Stimulated activated memory B cell treated with anti-CD40 and anti-IgM and Interleukin-4, amounts not matched to agents 10 μg/mL and 1 μg/mL and 100 μg/mL, for 72 hours (primary cell): ENCODE results near the gene LUC7L3.

Source experiments
- ATAC-seq: fragments of 150-1000 bp; cut with Tn5 transposase; 2 replicates; pipeline ENCODE4 v1.10.0; 2021
- H3K27ac Mint-ChIP-seq: one replicate; pipeline ENCODE4 v1.8.0; 2022; ENCODE audit warnings: mild to moderate bottlenecking, mixed read lengths
- H3K27me3 Mint-ChIP-seq: one replicate; pipeline ENCODE4 v1.8.0; 2022; ENCODE audit warnings: mixed read lengths
- H3K36me3 Mint-ChIP-seq: one replicate; pipeline ENCODE4 v1.8.0; 2022; ENCODE audit warnings: mixed read lengths
- H3K4me1 Mint-ChIP-seq: one replicate; pipeline ENCODE4 v1.8.0; 2022; ENCODE audit warnings: mixed read lengths
- H3K4me3 Mint-ChIP-seq: one replicate; pipeline ENCODE4 v1.8.0; 2022; ENCODE audit warnings: mild to moderate bottlenecking, moderate library complexity, mixed read lengths
- H3K9me3 Mint-ChIP-seq: one replicate; pipeline ENCODE4 v1.8.0; 2022; ENCODE audit warnings: mixed read lengths

LUC7L3 gene

DNA sequence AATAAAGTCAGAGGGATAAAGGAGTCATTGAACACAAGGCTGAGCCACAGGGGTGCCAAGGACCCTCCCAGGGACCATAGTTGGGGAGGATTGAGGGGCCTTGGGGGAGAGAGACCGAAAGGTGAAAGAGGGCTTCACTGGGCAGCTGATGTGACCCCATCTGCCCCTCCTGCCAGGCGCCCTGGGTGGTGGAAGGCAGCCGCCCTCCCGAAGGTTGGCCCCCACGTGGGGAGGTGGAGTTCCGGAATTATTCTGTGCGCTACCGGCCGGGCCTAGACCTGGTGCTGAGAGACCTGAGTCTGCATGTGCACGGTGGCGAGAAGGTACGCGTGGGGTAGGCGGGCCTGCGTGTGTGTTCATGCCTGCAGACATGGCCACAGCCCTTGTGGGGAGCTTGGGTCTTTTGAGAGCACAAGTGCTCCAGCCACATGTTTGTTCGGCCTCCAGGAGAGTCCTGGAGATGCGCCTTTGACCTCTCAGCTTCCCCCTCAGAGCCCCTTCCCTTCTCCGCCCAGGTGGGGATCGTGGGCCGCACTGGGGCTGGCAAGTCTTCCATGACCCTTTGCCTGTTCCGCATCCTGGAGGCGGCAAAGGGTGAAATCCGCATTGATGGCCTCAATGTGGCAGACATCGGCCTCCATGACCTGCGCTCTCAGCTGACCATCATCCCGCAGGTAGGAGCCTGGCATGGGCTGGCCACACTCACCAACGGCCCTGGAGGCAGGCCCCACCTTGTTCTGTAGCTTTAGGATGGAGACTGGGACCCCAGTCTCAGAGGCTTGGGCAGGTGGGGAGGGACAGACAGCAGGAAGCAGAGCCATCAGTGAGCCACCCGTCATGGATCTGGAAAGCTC is 35.7 kb upstream of the LUC7L3 start:
- H3K27me3 Mint-ChIP-seq = peaks cover 41% of the 10 kb centered on the region
- no peak for ATAC-seq
- H3K27ac Mint-ChIP-seq = no peak overlapping the region
- H3K9me3 Mint-ChIP-seq = no peaks in the 10 kb centered on the region
- H3K4me3 Mint-ChIP-seq = no peak overlapping the region
- H3K36me3 Mint-ChIP-seq = no peaks in the 10 kb centered on the region
- no peaks in the 10 kb centered on the region for H3K4me1 Mint-ChIP-seq

DNA sequence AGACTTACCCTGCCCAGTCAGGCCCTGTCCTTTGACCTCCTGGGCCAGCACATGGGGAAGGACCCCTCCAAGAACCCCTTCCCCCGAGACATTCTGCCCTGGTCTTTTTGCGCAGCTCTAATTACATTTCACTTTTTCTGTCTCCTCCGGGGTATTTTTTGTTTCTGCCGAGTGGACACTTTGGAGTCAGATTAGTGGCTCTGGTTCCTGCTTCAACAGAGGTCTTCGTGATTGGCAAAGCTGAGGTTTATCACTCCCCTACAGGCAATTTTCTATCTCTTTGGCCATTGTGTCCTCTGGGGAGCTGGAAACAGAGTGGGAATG is 35.2 kb upstream of the LUC7L3 start:
- no peak for ATAC-seq
- no peaks in the 10 kb centered on the region for H3K9me3 Mint-ChIP-seq
- peaks cover 40% of the 10 kb centered on the region for H3K27me3 Mint-ChIP-seq
- H3K36me3 Mint-ChIP-seq = no peaks in the 10 kb centered on the region
- no peak overlapping the region for H3K4me3 Mint-ChIP-seq
- H3K4me1 Mint-ChIP-seq = no peaks in the 10 kb centered on the region
- no peak overlapping the region for H3K27ac Mint-ChIP-seq

DNA sequence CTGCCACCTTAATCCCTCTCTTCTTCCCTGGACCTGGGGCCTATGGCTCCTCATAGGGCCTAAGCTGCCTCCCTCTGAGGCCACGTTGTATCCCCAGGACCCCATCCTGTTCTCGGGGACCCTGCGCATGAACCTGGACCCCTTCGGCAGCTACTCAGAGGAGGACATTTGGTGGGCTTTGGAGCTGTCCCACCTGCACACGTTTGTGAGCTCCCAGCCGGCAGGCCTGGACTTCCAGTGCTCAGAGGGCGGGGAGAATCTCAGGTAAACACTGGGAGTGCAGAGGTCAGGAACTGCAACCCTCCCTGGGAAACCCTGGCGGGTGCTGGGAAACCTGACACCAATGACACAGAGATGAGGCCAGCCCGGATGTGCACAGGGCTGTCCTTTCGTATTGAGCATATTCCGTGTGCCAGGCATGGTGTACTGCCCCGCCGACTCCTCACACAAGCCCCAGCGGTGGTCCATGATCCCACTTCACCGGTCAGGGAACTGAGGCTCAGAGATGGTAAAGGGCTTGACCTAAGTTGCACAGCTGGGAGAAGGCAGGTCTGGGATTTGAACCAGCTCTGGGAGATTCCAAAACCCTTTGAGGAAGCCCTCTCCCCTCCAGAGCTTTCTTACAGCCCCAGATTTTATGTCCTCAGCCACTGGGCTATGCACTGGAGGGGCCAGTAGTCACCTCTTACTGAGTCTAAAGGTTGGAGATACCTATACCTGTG is 34.6 kb upstream of the LUC7L3 start:
- peaks cover 35% of the 10 kb centered on the region for H3K27me3 Mint-ChIP-seq
- H3K4me3 Mint-ChIP-seq = no peak overlapping the region
- no peaks in the 10 kb centered on the region for H3K9me3 Mint-ChIP-seq
- no peaks in the 10 kb centered on the region for H3K4me1 Mint-ChIP-seq
- H3K27ac Mint-ChIP-seq = no peak overlapping the region
- no peaks in the 10 kb centered on the region for H3K36me3 Mint-ChIP-seq
- ATAC-seq = no peak

DNA sequence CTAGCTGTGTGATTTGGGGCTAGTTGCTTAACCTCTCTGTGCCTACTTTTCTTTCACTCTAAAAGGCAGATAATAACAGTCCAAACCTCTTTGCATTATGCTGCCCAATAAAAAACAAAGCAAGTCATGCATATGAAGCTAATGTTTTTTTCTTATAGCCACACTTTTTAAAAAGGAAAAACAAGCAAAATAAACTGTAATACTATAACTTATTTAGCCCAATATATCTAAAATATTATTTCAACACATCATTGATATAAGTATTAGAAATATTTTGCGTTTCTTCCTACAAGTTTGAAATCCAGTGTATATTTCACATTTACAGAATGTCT is 34.1 kb upstream of the LUC7L3 start:
- Mint-ChIP-seq H3K4me1 (no peaks in the 10 kb centered on the region), H3K4me3 (no peak overlapping the region), H3K27ac (no peak overlapping the region), H3K9me3 (no peaks in the 10 kb centered on the region), H3K36me3 (no peaks in the 10 kb centered on the region), H3K27me3 (peaks cover 30% of the 10 kb centered on the region)
- ATAC-seq = no peak

DNA sequence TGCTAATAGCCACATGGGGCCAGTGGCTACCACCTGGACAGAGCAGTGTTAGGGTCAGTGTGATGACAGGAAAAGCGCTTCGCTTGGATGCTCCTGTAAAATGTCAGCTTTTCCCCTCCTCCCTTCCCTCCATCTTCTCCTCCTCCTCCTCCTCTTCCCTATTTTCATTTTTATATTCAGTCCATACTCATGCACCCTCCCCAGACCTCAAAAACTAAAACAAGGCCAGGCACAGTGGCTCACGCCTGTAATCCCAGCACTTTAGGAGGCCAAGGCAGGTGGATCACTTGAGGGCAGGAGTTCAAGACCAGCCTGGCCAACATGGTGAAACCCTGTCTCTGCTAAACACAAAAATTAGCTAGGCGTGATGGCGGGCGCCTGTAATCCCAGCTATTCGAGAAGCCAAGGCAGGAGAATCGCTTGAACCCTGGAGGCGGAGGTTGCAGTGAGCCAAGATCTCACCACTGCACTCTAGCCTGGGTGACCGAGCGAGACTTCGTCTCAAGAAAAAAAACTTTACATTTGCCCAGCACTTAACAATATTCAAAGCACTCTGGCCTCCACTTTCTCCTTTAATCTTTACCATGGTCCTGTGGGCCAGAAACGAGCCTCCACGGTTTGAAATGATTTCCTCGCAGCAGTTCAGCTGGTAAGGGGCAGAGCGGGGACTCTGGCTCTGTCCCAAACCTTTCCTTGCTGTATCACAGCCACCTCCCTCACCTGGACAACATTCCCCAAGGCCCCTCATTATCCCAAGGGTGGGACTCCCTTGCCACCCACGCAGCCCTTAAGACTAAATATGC is 33.5 kb upstream of the LUC7L3 start:
- no peak for ATAC-seq
- Mint-ChIP-seq H3K4me3 (no peak overlapping the region), H3K27me3 (peaks cover 24% of the 10 kb centered on the region), H3K36me3 (no peaks in the 10 kb centered on the region), H3K27ac (no peak overlapping the region), H3K9me3 (no peaks in the 10 kb centered on the region), H3K4me1 (no peaks in the 10 kb centered on the region)

DNA sequence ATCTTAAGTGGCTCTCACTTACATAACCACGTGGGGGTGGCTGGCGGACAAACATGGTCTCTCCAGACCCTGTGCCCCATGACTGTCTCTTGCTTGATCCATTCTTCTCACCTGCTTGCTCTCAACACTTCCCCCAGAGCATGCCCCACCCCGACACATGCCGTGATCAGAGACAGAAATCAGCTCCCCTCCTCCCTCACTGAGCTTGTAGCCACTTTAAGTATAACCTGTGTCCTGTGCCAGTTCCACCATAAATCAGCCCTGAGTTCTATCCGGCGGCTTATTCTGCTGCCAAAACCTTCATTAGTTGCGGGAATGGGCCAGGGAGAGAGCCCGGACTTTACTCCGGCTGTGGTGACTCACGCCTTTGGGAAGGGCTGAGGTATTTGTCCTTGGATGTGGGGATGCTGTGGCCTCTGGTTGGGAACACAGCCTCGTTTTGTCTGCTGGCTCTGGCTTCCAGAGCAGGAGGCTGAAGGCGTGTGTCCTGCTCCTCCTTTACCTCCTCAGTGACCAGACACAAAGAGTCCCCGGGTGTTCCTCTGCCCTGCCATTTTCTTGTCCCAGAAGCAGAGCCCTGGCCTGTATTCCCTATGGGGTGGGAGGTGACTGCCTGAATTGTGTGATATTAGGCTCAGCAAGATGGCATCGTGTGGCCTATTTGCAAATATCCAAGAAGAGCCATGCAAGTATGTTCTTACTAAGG is 32.8 kb upstream of the LUC7L3 start:
- H3K4me3 Mint-ChIP-seq = no peak overlapping the region
- ATAC-seq = no peak
- H3K27ac Mint-ChIP-seq = no peak overlapping the region
- no peaks in the 10 kb centered on the region for H3K9me3 Mint-ChIP-seq
- no peaks in the 10 kb centered on the region for H3K36me3 Mint-ChIP-seq
- no peaks in the 10 kb centered on the region for H3K4me1 Mint-ChIP-seq
- peaks cover 16% of the 10 kb centered on the region for H3K27me3 Mint-ChIP-seq

DNA sequence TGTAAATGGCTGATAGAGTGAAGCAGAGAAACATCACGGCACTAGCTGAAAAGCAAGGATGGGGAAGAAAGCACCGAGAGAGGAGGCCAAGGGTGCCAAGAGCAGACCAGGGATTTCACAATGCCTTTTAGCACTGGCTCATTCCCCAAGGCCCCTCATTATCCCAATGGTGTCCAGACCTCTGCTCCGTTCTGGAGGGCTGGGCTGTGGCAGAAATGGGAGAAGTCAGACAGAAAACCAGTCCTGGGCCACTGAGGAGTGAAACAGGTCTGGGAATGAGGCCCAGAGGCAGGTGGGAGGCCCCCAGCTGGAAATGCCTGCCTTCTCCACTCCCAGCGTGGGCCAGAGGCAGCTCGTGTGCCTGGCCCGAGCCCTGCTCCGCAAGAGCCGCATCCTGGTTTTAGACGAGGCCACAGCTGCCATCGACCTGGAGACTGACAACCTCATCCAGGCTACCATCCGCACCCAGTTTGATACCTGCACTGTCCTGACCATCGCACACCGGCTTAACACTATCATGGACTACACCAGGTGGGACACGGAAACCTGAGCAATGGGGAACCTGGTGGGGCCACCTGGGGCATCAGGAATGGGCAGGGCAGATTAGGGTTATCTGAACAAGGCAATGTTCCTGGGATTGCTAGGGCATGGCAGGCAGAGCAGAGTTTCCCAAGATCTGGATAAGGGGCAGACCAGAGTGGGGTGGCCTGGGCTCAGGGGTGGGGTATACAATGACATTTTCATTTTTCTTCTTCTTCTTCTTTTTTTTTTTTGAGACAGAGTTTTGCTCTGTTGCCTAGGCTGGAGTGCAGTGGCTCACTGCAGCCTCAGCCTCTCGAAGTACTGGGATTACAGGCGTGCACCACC is 32.0 kb upstream of the LUC7L3 start:
- Mint-ChIP-seq H3K27ac (no peak overlapping the region), H3K9me3 (no peaks in the 10 kb centered on the region), H3K4me3 (no peak overlapping the region), H3K4me1 (no peaks in the 10 kb centered on the region), H3K27me3 (peaks cover 8% of the 10 kb centered on the region), H3K36me3 (peaks cover 4% of the 10 kb centered on the region)
- ATAC-seq = no peak

DNA sequence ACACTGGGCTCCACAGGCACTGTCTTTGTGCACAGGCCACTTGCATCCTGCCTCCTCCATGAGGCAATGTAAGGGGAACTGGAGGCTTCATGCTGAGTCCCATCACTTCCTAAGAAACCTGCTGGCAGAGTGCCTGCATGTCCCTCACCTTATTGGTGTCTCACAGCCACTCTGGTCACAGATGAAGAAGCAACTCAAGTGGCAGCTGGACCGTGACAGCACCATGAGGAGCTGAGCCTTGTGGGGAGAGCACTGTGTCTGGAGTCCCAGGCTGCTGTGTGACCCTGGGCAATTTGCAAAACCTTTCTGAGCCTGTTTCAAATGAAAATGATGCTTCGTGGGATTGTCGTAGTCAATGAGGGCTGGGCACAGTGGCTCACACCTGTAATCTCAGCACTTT is 31.2 kb upstream of the LUC7L3 start:
- Mint-ChIP-seq H3K27ac (no peak overlapping the region), H3K27me3 (peaks cover under 1% of the 10 kb centered on the region), H3K36me3 (peaks cover 9% of the 10 kb centered on the region)

DNA sequence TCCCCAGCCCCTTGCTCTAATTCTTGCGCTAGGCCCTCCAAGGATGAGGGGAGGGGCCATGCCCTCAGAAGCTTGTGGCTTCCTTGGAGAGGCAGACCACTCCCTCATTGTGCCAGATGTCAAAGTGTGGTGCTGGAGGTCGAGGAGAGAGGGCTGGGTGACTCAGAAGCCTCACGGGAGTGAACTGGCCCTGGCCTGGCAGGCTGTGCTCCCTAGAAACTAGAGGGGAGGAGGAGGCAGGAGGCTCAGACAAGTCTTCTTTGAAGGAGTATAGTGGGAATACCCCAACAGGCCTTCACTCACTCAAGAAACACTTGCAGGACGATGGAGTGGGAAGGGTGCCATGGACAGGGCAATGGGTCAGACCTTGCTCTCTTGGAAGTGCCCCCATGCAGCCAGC is 30.2 kb upstream of the LUC7L3 start:
- ATAC-seq = no peak
- no peaks in the 10 kb centered on the region for H3K4me1 Mint-ChIP-seq
- no peaks in the 10 kb centered on the region for H3K9me3 Mint-ChIP-seq
- H3K27ac Mint-ChIP-seq = no peak overlapping the region
- no peak overlapping the region for H3K4me3 Mint-ChIP-seq
- no peaks in the 10 kb centered on the region for H3K27me3 Mint-ChIP-seq
- H3K36me3 Mint-ChIP-seq = peaks cover 9% of the 10 kb centered on the region

More for the DNA sequence above, 31.2 kb upstream of the LUC7L3 start:
- no peaks in the 10 kb centered on the region for H3K9me3 Mint-ChIP-seq
- no peak overlapping the region for H3K4me3 Mint-ChIP-seq
- no peak for ATAC-seq
- no peaks in the 10 kb centered on the region for H3K4me1 Mint-ChIP-seq

DNA sequence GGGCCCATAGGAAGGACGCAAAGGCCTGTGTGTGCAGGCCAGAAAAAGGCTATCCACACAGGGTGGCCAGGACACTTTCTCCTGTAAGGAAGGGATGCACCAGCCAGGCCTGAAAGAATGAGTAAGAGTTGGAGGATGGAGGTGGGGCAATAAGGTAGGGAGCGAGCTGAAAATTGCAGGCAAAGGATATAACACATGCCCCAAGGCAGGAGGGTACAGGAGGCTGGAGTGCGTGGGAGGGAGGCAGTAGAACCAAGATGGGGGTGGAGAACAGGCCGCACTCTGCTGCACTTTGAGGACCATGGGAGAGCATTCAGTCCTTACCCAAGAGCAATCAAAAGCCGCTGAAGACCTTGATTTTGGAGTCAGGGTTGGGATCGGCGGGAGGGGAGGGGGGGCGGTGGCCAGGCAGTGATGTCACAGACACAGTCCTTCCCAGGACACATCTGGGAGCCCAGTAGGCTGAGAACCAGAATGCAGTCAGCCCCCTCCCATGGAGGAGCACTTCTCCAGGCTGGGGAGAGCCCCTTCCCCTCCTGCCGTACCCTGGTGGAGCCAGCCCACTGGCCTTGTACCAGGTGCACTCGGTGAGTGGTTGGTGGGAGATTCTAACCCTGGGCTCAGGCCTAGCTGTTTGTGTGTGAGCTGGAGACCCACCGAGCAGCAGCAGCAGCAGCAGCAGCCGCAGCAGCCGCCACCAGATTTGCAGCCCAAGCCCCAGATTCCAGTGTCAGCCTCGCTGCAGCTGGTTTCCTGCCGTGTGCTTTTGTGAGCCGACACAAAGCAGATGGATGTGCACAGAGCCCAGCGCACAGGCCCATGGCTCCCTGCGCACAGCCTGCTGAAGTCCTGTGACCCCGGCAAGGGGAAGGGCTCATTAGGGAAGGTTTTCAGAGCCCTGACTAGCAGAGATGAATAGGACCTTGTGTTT is 29.2 kb upstream of the LUC7L3 start:
- Mint-ChIP-seq H3K27ac (no peak overlapping the region), H3K9me3 (no peaks in the 10 kb centered on the region), H3K4me3 (no peak overlapping the region), H3K4me1 (no peaks in the 10 kb centered on the region), H3K27me3 (no peaks in the 10 kb centered on the region), H3K36me3 (peaks cover 14% of the 10 kb centered on the region)
- ATAC-seq = no peak

DNA sequence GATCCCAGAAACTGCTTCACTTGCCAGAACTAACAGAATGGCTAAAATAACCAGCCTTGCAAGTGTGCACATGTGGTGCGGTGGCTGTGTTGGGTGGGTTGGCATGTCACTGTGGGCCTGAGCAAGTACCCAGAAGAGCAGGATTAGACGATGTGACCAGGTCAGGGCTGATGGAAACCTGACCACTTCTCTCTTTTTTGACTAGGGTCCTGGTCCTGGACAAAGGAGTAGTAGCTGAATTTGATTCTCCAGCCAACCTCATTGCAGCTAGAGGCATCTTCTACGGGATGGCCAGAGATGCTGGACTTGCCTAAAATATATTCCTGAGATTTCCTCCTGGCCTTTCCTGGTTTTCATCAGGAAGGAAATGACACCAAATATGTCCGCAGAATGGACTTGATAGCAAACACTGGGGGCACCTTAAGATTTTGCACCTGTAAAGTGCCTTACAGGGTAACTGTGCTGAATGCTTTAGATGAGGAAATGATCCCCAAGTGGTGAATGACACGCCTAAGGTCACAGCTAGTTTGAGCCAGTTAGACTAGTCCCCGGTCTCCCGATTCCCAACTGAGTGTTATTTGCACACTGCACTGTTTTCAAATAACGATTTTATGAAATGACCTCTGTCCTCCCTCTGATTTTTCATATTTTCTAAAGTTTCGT is 28.4 kb upstream of the LUC7L3 start:
- peaks cover 21% of the 10 kb centered on the region for H3K36me3 Mint-ChIP-seq
- no peak overlapping the region for H3K27ac Mint-ChIP-seq

DNA sequence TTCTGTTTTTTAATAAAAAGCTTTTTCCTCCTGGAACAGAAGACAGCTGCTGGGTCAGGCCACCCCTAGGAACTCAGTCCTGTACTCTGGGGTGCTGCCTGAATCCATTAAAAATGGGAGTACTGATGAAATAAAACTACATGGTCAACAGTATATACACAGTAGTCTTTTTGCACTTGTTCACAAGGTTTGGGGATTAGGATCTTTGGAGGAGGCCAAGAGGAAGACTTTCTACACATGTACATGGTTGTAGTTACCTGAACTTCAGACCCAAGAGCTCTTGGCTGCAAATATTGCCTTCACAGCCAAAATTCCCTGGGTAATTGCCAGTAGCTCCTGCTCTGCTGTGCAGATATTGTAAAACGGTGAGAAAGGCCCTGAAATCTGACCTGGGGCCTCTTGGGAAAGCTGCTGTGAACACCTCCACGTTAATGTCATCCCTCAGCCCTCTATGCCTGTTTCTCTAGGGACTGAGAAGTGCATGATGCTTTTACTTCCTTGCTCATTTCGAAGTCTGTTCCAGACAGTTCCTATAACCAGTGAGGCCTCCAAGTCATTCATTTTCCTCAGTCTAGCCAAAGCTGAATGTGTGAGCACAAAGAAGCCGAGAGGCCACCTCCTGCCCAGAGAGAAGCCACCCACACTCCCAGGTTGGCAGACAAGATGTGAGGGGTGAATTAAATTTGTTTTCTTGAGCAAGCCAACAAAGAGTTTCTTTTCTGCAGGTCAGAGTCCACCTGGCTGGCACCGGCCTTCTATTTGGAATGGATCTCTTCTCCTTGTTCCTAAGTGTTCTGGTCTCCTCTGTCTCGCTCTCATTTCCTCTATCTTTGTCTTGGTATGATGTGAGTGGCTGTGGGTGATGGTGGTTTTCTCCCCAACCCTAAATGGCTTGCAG is 27.6 kb upstream of the LUC7L3 start:
- Mint-ChIP-seq H3K27me3 (no peaks in the 10 kb centered on the region), H3K4me1 (no peaks in the 10 kb centered on the region), H3K27ac (no peak overlapping the region), H3K4me3 (no peak overlapping the region), H3K9me3 (no peaks in the 10 kb centered on the region), H3K36me3 (peaks cover 26% of the 10 kb centered on the region)
- no peak for ATAC-seq

More for the DNA sequence above, 28.4 kb upstream of the LUC7L3 start:
- Mint-ChIP-seq H3K9me3 (no peaks in the 10 kb centered on the region), H3K4me3 (no peak overlapping the region), H3K4me1 (no peaks in the 10 kb centered on the region), H3K27me3 (no peaks in the 10 kb centered on the region)
- no peak for ATAC-seq
